H1 (cell line): Measurements from ENCODE around the gene RGS3. TPM values are rescaled to one million over a fixed set of nuclear protein-coding genes. Genes with fewer than 3 reads are reported as not detected.

Experiments used
- BACH1 ChIP-seq: IDR thresholded peaks from 2 replicates; pipeline ENCODE4 v1.6.1; 2012; ENCODE audit warnings: low read length, improper control_type of control experiment
- BCL11A ChIP-seq, 2 experiments: IDR thresholded peaks; one replicate each; pipeline ENCODE4 v1.6.1; 2011; ENCODE audit warnings: low read depth in 2 of 2, low read length in 2 of 2, mild to moderate bottlenecking in 2 of 2
- CREB1 ChIP-seq: IDR thresholded peaks from 2 replicates; pipeline ENCODE4 v1.6.1; 2012; ENCODE audit warnings: inconsistent platforms
- EZH2 ChIP-seq: fragments of 200-600 bp; sonication (generic); IDR thresholded peaks from 2 replicates; pipeline ENCODE4 v1.7.1; 2012; ENCODE audit warnings: low read depth, mild to moderate bottlenecking, moderate library complexity, low read length, inconsistent platforms; ENCODE audit not compliant: severe bottlenecking
- KDM1A ChIP-seq: fragments of 200-600, 300-600 bp; sonication (generic); IDR thresholded peaks from 2 replicates; pipeline ENCODE4 v1.7.1; 2016; ENCODE audit warnings: mild to moderate bottlenecking, low read length, borderline replicate concordance
- POLR2AphosphoS5 ChIP-seq: IDR thresholded peaks from 2 replicates; pipeline ENCODE4 v1.6.1; 2011; ENCODE audit warnings: low read depth, low read length
- RFX5 ChIP-seq: IDR thresholded peaks from 2 replicates; pipeline ENCODE4 v1.6.1; 2011; ENCODE audit warnings: low read depth, low read length, improper control_type of control experiment, borderline replicate concordance
- SAP30 ChIP-seq: fragments of 300-600 bp; sonication (generic); IDR thresholded peaks from 2 replicates; pipeline ENCODE4 v1.7.1; 2012; ENCODE audit warnings: low read length, moderate library complexity, mild to moderate bottlenecking, inconsistent platforms; ENCODE audit not compliant: insufficient read depth, insufficient replicate concordance
- polyA plus RNA-seq, 7 experiments: library from polyadenylated mRNA; depleted of rRNA in 3 of 7; stranded (reverse) in 5 of 7; unstranded in 2 of 7; fragments of >200 nt in 5 of 7; fragments of 200-250 nt in 2 of 7; gene quantifications; 1 replicate in 5 of 7; 2 replicates in 1 of 7; 4 replicates in 1 of 7; pipeline versions ENCODE4 v1.2.1 to v1.2.3, GENCODE V29; 2011 to 2013; ENCODE audit warnings: missing spikeins in 2 of 7, mixed read lengths in 2 of 7
- total RNA-seq: library from RNA; stranded (reverse); fragmentation: NEBNext Ultra II Directional; extraction: Animal tissue kit (Norgen Biotek cat#: 25700); gene quantifications from 2 replicates; pipeline ENCODE4 v1.2.1, GENCODE V29; 2021

The RGS3 gene
- total and polyA plus RNA-seq, 2 of the 8 experiments (the other 6 are each of a cell fraction or from before 2014, with no cell fraction given): 12.6 to 18.2 TPM

GRCh38 chr9:113499153-113499875 is 35.8 kb downstream of the RGS3 start (continued):
- no peak for TF ChIP-seq POLR2AphosphoS5
- TF ChIP-seq KDM1A: no peak
- TF ChIP-seq EZH2: no peak
- TF ChIP-seq BACH1: no peak
- no peak for TF ChIP-seq CREB1
- TF ChIP-seq BCL11A (IDR thresholded peaks at IDR 0.05; ENCODE audit: low read depth in 2 of 2, low read length in 2 of 2): no peak
- no peak for TF ChIP-seq RFX5
- no peak for TF ChIP-seq SAP30
